HG02678 (cell line): ENCODE data around the gene ARSG.
"Not testable (repeated sequence)": the region's sequence is repeated elsewhere in the genome, so short reads cannot be mapped to it uniquely, and the experiment has no call there.

Experiments used
- ATAC-seq: cut with Tn5 transposase; IDR thresholded peaks from one replicate; pipeline ENCODE4 v1.9.1; 2021; ENCODE audit warnings: mild to moderate bottlenecking, moderate library complexity; ENCODE audit not compliant: unreplicated experiment

The ARSG gene

GRCh38 chr17:68368387-68368786 lies 77.1 kb downstream of the ARSG start:
- no peak for ATAC-seq

GRCh38 chr17:68375566-68375965 lies 84.3 kb downstream of the ARSG start:
- ATAC-seq: no peak

GRCh38 chr17:68376178-68376577 lies 84.9 kb downstream of the ARSG start:
- ATAC-seq: not testable (repeated sequence)

- no peak for ATAC-seq
These were observed 86.5 kb downstream of the ARSG start for GRCh38 chr17:68377771-68378267.

- ATAC-seq: no peak
These were observed 87.2 kb downstream of the ARSG start for GRCh38 chr17:68378268-68379176.

GRCh38 chr17:68379177-68379510 lies 87.8 kb downstream of the ARSG start:
- no peak for ATAC-seq

- ATAC-seq: no peak
These were observed 88.7 kb downstream of the ARSG start for GRCh38 chr17:68379692-68380677.

- ATAC-seq: no peak
These were observed 90.0 kb downstream of the ARSG start for GRCh38 chr17:68381076-68381900.

- no peak for ATAC-seq
These were observed 91.3 kb downstream of the ARSG start for GRCh38 chr17:68382582-68383085.

- ATAC-seq: no peak
These were observed 91.8 kb downstream of the ARSG start for GRCh38 chr17:68383120-68383442.

GRCh38 chr17:68383443-68384321 lies 92.4 kb downstream of the ARSG start:
- no peak for ATAC-seq

GRCh38 chr17:68384471-68384870 lies 93.2 kb downstream of the ARSG start:
- ATAC-seq: no peak

GRCh38 chr17:68384941-68385340 lies 93.6 kb downstream of the ARSG start:
- ATAC-seq: no peak

GRCh38 chr17:68385490-68386215 lies 94.4 kb downstream of the ARSG start:
- ATAC-seq: no peak

- no peak for ATAC-seq
These were observed 96.3 kb downstream of the ARSG start for GRCh38 chr17:68387435-68388218.

- no peak for ATAC-seq
These were observed 97.7 kb downstream of the ARSG start for GRCh38 chr17:68389041-68389440.

GRCh38 chr17:68390888-68391545 lies 99.7 kb downstream of the ARSG start:
- ATAC-seq: no peak
